ELR (cell line): Measurements from ENCODE around the gene MOB2.

Experiments used
- DNase-seq: peaks from one replicate; pipeline ENCODE4 v3.0.0-alpha.2; 2015; ENCODE audit warnings: low read depth

Gene MOB2

GRCh38 chr11:1470681-1471611 is 15.6 kb downstream of the MOB2 start:
- DNase-seq = no peak

GRCh38 chr11:1469911-1470680 is 16.5 kb downstream of the MOB2 start:
- no peak for DNase-seq

GRCh38 chr11:1469287-1469910 is 17.2 kb downstream of the MOB2 start:
- no peak for DNase-seq

DNA sequence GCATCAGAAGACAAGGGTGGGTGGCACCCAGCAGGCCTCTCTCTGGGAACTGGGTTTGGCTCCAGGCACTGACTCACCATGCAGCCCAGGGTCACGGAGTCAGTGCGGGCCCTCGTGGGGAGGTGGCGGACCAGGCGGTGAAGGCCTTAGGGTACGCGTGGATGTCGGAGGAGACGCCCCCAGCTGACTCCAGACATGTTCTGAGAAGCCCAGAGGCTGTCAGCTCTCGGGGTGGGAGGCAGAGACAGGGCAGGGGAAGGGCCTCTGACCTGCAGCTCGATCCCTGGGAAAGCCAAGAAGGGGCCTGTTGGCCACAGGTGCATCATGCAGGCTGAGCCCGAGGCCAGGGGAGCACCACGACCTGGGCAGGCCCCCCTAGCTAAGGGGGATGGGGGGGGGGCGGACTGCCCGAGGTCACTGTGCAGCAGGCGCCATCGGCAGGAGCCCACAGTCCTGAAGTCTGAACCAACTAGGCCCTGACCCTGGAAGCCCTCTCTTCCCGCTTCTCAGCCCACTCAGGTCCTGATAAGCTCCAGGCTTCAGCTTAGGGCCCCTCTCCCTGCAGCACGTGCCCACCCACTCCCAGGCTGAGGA is 18.0 kb downstream of the MOB2 start:
- DNase-seq = no peak

DNA sequence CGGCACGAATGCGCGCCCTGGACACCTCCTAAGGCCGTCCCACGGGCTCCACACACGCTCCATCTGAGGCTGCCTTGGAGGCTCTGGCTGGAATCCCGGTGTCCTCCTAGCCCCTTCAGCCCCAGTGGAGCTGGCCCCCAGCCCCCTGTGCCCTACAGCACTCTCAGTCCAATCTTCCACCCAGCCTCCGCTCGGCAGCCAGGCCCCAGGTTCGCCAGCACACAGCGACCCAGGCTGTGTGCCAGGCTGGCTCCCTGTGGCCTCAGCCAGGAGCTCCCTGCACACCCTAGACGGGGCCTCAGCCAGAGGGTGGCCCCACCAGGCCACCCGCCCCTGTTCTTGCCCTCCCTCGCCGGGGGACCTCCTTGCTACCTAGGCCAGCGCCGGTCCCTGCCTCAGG is 18.6 kb downstream of the MOB2 start:
- DNase-seq = no peak

DNA sequence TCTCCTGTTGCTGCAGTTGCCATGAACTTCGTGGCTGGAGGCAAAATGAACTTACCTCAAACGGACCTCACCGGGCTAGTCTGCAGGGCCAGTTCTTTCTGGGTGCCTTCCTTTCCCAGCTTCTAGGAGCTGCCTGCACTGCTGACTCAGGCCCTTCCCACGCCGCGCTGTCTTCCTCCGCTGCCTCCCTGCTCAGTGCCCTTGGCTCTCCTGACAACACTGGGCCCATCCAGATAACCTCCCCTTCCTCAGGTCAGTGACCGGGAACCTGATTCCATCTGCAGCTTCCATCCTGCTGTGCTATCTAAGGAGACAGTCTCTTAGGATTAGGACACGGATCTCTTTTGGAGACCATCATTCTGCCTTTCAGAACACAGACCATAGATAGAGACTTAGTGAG is 19.3 kb downstream of the MOB2 start:
- DNase-seq = no peak

GRCh38 chr11:1466784-1467183 is 19.8 kb downstream of the MOB2 start:
- DNase-seq = no peak

- DNase-seq = no peak
Observed at GRCh38 chr11:1463056-1463455, 23.5 kb downstream of the MOB2 start.

DNA sequence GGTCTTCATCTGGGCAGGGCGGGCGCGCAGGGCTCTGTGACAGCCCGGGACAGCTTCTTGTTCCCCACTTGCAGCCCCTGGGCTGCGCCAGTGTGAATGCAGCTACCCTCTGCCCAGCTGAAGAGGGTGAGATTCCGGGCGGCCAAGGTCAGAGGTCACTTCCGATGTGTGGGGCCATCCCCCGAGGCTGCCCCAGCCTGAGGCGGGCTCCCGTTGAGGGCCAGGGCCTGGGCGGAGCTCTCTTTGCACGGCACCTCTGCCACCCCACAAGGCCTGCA is 23.9 kb downstream of the MOB2 start:
- DNase-seq = no peak

DNA sequence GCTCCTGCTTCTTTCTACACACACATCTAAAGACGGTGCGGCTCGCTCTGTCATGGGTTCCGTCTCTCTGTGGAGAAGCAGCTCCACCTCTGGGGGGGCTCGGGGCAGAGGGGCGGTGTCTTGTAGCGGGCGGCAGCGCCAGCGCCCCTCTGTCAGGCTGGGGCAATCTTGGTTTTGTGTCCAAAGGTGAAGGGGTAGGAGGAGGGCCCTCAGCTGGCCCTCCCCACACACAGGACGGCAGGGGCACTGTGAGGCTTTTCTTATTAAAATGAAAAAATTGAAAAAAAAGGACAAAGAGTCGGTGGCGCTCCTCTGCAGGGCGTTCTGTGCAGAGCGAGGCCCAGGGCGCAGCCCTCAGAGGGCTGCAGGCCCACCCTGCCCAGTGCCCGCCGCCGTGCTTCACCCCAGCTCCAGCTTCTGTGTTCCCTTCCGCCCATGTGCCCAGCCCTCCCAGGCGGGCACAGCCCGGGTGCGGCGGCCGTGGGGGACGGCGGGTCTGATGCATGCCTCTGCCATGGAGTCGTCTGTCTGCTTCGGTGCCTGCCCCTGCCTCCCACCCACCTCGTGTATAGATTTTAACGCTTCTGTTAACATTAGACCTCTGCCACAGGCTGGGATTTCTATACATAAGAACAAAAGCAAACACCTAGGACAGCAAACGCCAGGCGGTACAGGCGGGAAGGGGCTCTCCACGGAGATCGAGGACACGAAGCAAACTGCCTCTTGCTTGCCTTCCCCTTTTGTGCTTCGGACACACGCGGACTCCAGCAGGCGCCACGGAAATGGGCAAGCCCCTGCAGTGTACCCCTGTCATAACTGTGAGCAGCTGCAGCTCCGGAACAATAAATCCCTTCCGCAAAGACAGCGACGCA is 24.5 kb downstream of the MOB2 start:
- no peak for DNase-seq

DNA sequence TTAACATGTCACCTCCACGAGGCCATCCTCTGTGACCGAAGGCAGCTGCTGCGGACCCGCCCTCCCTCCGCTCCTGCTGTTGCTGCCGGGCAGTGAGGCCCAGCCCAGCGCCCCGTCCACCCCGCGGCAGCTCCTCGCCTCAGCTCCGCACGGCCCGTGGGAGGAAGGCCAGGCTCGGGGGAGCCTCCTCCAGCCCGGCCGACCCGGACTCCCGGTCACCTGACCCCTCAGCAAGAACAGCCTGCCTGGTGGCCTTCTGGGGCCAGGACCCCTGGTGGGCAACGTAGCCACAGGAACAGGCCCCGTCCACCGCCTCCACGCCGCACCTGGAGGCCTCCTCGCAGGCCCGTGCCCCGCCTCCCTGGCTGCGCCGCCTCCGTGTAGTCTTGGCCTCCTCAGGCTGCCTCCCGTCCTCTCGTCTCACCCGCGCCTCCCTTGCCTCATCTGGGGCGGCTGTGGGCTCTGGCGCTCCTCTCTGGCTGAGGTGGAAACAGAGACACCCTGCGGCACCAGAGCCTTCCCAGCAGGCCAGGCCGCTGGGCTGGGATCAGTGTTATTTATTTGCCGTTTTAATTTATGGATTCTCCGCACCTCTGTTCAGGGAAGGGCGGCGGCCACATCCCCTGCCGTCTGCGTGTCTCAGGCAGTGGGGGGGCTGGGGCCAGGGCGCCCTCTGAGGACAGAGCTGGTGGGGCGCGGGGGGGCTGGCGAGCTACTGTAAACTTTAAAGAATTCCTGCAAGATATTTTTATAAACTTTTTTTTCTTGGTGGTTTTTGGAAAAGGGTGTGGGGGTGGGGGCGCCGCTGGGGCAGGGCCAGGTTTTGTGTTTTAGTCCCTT is 25.4 kb downstream of the MOB2 start:
- no peak for DNase-seq

DNA sequence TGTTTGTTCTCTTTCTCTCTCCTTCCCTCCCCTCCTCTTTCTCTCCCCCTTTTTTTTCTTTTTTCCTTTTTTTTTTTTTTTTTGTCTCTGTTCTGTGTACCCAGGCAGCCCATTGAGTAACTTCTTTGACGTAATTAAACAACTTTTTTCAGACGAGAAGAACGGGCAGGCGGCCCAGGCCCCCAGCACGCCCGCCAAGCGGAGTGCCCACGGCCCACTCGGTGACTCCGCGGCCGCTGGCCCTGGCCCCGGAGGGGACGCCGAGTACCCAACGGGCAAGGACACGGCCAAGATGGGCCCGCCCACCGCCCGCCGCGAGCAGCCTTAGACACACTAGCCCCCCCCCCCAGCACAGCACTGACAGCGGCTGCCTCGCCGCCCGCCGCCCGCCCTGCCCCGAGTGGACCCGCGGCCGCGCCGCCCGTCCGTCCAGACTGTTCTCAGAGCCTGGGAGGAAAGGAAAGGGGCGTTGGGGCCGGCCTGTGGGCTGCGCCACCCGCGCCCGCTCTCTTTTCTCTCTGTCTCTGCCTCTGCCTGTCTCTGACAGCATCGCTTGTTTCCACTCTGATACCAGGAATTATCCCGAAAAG is 26.1 kb downstream of the MOB2 start:
- DNase-seq = no peak

DNA sequence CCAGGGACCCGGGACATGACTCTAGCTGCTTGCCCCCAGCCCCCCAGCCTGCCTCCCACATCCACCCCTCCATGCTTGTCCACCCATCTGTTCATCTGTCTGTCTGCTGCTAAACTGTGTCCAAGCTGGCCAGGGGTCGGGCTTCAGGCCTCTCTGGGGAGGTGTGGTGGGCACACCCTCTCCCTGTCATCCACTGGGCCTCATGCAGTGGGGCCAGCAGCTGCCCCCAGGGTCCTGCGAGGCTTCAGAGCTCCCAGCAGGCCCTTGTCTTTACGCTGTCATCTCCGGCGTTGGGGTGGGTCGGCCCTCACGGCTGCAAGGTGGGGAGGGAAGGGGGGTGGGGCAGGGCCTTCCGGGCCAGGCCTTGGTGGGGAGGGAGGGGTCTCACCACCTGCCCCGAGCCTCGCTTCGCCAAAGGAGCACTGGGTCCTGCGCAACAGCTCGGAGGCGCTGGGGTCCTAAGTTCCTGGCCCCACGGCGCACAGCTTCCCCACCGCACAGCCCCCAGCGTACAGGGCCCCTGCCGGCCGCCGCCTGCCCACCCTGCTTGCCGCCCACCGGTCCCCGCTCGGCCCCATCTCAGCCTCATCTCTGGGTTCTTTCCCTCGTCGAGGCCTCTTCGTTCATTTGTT is 26.7 kb downstream of the MOB2 start:
- DNase-seq = no peak

DNA sequence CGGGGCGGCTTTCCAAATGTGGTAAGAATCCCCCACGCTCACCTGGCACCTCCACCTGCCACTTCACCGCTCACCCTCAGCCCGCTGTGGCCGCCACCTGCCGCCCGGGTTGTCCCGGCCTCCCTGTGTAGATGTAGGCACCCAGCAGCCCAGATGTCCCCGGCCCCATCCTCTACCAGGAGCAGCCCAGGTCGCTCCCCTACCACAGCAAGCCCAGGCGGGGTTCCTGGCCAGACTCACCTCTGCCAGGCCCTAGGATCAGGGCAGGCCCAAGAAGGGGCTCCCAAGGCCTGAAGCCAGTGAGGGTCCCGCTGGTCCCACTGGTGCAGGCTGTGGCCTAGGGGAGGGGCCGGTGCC is 27.4 kb downstream of the MOB2 start:
- DNase-seq = no peak

GRCh38 chr11:1458340-1459218 is 28.0 kb downstream of the MOB2 start:
- peak; percentile 39 for DNase-seq

- DNase-seq = no peak
Observed at GRCh38 chr11:1457856-1458255, 28.7 kb downstream of the MOB2 start.

GRCh38 chr11:1457326-1457680 is 29.3 kb downstream of the MOB2 start:
- DNase-seq = no peak

GRCh38 chr11:1456596-1457325 is 29.8 kb downstream of the MOB2 start:
- no peak for DNase-seq
